Measurements from ENCODE around the gene SHISAL1.

The SHISAL1 gene

DNA sequence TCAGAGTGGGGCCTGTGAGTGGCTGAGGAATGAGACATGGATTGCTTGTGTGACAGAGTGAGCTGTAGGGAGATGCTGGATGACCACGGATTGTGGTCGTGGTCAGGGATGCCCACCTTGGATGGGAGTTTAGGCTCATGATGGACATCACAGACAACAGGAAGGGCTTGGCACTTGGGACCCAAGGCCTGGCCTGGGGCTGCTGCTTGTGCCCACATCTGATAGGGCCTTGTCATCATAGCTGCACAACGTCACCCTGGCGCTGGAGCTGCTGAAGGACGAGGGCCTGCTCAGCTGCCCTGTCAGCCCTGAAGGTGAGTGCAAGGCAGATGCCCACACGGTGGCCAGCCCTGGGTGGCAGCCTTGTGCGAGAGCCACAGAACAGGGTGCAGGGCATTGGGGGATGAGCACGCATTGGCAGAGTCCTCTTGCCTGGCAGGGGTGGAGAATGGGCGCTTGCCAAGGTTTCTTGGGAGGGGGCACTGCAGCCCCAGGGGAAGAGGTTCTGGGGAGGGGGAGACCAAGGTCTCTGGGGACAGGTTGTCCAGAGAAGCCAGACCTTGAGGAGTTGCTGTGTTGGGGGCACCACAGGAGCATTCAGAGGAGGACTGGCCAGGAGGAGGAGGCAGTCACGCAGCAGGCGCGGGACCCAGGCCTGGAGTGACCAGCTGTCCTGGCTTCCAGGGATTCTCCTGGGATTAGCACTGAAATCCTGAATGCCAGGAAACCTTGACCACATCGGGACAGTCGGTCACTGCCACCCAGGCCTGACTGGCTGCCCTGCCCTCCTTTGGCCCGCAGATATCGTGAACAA lies 107.0 kb downstream of the SHISAL1 start:
- no peak for DNase-seq

DNA sequence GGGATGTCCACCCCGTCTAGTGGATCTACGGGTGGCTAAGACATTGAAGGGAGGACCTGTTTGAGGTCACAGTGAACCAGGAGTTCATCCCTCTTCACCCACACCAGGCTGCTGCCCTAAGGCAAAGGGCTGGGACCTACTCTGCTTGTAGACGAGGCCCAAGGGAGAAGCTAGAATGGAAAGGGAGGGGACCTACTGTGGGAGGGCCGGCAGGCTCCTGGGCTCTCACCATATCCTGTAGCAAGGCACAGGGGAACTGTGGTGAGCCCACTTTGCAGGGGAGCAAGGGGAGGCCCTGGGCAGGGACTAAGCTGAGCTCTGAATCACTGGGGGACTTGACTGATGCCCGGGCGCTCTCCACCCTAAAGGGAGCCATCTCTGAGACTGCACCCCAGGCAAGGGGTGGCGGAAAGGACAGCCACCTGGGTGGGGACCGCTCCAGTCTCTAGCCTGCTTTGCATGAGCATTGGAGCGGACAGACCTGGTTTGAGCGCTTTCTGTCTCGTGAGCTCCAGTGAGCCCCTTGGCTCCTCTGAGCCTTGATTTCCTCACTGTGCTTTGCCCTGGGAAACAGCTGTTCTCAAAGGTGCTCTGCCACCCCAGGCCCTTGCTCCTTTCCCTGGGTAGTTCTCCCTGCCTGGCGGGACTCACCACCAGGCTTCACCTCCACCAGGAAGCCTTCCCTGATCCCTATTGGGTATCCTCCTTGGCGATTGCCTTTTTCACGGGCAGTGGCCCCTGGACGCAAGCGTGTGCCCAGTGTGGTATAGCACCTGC lies 107.8 kb downstream of the SHISAL1 start:
- no peak for DNase-seq

DNA sequence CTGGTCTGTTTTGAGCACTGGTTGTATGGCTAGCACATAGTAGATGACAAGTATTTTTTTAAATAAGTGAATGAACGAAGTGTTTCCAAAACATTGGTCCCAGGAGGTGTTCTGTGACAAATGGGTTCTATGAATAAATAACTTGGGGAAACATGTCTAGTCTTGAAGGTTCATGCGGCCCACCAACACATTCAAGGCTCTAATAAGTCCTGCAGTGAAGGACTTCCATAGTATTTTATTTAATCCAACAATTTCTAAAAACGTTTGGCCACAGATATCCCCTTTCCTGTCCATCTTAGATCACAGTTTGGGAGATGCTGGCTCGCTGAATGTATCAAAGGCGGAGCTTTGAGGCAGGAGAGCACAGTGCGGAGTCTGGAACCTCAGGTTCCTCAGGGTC lies 109.5 kb downstream of the SHISAL1 start:
- no peak for DNase-seq

DNA sequence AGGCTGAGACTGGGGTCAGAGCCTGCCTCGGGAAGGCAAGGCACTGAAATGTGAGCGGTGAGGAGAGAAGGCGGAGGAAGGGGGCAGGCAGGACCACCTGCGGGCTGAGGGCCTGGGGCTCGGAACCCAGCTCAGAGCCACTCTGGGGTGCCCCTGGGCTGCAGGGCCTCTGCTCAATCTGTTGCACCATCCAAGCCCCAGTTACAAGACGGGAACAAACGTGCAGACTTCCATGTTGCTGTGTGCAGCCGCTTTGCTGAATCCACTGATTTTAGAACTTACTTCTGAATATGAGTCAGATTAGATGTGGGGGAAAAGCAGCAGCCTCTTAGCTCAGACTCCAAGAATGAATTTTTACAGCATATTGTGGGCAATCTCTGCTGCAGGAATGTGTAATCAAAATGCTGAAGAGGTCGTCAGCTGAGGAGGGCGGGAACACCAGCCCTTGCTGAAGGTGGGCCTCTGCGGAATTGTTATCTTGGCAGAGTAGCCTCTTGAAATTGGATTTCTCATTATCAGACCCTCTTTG lies 110.4 kb downstream of the SHISAL1 start:
- DNase-seq = no peak

DNA sequence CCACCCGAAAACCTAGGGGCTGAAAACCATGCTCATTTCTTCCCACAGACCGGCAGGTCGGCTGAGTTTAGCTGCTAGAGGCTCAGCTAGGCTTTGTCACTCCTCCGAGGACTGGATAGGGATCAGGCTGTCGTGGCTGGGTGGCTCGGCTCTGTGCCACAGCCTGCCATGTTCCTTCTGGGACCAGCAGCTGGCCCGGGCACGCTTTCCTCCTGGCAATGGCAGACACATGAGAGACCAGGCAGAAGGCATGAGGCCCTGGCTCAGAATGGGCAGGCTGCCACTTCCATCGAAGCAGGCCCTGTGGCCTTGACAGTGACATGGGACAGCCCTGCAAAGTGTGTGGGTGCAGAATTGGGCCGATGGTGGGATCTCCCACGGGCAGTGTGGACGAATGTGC lies 111.1 kb downstream of the SHISAL1 start:
- no peak for DNase-seq

DNA sequence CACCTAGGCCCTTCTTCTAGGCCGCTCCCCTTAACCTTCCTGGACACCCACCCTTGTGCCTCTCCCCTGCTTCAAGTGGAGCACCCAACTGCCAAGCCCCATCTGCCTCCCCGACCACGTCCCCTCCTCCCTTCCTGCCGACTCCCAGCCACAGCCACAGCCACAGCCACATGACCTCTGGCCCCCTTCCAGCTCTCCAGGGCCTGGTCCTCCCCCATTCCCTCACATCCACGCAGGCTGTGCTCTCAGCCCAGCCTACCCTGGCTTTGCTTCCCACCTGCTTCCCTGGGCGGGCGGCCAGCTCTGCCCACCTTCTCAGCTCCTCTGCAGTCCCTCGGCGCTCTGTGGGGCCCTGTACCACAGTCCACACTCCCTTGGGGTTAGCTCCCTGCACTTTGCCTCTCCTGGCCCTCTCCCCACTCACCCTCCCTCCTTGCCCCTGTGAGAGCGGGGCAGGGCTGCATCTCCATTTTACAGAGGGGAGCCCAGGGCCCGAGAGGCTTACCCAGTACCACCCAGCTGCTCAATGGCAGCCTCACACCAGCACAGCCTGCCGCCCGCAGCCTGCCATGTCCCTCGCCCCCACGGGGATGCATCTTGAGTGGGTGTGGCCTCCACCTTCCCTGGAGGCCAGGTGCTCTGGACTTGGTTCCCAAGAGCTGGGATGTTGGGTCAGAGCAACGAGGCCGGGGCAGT lies 111.7 kb downstream of the SHISAL1 start:
- DNase-seq = no peak

DNA sequence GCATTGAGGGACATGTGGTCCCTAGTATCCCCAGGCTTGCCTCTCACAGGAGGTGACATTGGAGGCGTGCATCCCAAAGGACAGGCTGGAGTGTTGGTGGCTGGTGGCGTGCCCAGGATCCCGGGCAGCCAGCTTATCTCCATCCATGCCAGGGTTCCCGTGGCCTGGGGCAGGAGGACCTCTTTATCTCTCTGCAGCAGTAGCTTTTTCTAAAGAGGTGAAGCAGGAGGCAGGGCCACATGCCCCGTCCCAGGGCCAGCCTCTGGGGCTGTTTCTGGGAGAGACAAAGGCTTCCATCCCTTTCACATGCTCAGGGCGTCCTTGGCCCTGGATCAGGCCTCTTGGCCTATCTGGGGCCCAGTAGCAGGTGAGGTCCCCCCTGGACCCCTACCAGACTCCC lies 112.3 kb downstream of the SHISAL1 start:
- DNase-seq = no peak

DNA sequence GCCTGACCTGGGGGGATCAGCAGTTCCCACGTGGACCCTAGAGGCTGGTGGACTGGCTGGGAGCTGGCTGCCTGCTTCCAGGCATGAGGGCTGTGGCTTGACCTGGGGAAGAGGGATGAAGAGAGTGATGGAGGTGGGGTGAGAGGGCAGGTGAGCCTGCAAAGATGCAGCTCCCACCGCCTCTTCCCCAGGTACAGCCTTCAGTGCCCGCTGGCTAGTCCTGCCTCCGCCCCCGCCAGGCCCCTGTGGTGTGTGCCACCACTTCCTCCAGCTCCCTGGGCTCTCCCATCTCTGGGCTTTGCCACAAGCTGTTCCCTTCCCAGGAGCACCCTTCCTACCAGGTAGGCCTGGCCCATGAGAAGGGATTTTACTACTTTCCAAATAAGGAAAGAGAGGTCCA lies 112.9 kb downstream of the SHISAL1 start:
- no peak for DNase-seq

DNA sequence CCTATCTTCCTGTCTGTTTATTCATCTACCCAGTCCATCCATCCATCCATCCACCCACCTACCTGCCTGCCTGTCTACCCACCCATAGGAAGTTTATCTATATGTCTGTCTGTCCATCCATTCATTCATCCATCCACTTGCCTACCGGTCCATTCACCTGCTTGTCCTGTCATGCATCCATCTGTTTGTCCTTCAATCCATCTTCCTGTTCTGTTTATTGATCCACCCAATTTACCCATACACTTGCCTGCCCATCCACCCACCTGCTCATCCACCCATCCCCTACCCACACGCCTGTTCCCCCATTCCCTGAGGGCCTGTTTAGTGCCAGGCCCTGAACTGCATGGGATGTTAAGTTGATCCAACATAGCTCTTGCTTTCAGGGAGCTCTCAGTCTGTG lies 113.6 kb downstream of the SHISAL1 start:
- DNase-seq = no peak

DNA sequence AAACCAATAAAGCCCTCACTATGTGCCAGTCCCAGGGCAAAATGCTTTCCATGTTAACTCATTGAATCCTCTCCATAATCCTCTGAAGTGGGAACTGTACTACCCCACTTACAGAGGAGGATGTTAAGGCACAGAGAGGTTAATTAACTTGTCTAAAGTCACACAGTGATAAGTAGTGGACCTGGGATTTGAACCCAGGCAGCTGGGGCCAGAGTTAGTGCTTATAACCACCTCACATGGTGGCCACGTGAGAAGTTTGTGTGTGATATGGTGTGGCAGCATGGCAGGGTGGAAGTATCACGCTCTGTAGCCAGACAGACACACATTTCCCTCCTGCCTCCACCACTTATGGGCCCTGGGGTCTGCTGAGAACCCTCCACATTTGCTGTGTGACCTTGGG lies 115.5 kb downstream of the SHISAL1 start:
- no peak for DNase-seq

DNA sequence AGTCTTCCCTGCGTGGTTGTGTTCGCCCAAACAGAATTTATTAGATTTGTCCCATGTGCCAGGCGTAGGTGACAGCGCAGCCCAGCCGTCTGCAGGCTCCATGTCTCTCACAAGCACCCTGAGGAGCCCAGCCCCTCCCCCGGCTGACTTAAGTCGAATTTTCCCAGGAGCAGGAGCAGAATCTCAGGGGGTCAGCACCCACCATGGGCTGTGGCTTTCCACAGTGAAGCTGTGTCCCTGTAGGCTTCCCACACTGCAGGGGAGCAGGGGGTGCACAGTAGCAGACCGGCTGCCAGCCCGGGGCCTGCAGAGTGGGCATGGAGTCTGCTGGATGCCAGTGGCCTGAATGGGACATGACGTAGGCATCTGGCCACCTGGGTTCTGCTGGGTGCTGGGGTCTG lies 116.0 kb downstream of the SHISAL1 start:
- no peak for DNase-seq

DNA sequence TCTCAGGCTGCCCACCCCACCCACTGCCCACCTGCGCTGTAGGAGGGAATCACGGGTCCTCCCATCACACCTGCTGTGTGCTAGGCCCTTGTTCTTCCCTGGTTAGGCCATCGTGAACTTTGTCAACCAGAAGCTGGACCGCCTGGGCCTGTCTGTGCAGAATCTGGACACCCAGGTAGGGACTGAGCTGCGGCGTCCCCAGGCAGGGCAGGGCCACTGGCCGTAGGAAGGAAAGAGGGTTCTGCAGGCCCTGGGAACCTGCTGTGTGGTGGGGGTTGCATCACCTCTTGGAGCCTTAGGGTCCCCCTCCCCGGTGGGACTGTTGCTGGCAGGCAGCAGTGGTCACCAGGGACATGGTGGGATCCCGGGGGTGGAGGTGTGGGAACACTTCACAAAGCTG lies 116.5 kb downstream of the SHISAL1 start:
- DNase-seq = no peak

DNA sequence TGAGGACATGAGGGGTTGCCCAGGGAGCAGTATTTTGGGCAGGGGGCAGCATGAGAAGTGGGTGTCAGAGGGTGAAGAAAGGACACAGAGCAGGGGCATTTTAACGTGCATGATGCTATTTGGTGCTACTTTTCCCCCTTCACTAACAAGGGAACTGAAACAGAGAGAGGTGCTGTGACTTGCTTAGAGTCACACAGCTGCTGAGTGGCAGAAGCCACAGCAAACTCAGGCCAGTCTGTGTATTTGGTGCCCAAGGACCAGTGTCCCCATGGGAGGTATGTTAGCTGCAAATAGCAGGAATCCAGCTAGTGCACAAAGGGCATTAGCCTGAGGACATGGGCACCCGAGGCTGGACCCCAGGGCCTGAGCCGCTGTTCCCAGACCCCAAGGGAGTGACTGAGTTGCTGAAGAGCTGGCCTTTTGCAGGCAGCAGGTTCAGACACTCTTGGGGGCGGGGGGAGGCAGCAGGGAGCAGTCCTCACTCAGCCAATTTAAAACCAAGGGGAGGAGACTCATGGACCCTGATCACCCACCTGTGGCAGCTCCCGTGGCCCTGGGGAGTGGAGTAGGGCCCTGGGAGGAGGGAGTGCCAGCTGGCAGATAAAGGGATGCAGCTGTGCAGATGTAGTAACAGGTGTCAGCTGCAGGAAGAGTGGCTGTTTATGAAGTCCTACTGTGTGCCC lies 117.4 kb downstream of the SHISAL1 start:
- no peak for DNase-seq

DNA sequence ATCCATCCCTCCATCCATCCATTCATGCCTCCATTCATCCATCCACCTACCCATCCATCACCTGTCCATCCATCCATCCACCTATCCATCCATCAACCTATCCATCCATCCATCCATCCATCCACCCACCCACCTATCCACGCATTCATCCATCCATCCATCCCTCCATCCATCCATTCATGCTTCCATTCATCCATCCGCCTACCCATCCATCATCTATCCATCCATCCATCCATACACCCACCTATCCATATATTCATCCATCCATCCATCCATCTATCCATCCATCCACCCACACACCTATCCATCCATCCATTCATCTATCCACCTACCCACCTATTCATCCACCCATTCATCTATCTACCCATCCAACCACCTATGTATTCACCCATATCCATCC lies 118.2 kb downstream of the SHISAL1 start:
- no peak for DNase-seq
